OCI-LY3 (cell line): Measurements from ENCODE around the gene MYLK4.

Source experiments
- H2AFZ ChIP-seq: fragments of 200-600, 300-600 bp; shearing (Covaris generic); 2 replicates; pipeline ENCODE4 v1.6.0; 2014; ENCODE audit warnings: antibody characterized with exemption, low read depth, low read length
- H3K27ac ChIP-seq: fragments of 200-600, 300-600 bp; sonication (generic); 2 replicates; pipeline ENCODE4 v1.5.1; 2014; ENCODE audit warnings: mild to moderate bottlenecking, low read length, moderate library complexity, mixed read lengths
- H3K27me3 ChIP-seq: fragments of 200-600, 300-600 bp; sonication (generic); 2 replicates; pipeline ENCODE4 v1.6.1; 2014; ENCODE audit warnings: low read depth, low read length, mixed read lengths
- H3K36me3 ChIP-seq: fragments of 200-600, 300-600 bp; sonication (generic); replicated peaks from 2 replicates; pipeline ENCODE3; 2014; ENCODE audit warnings: low read depth, low read length, mixed read lengths
- H3K4me1 ChIP-seq: fragments of 300-600, 200-600 bp; sonication (generic); 2 replicates; pipeline ENCODE4 v1.6.1; 2014; ENCODE audit warnings: low read length, mixed read lengths
- H3K4me2 ChIP-seq: fragments of 200-600, 300-600 bp; sonication (generic); 2 replicates; pipeline ENCODE4 v1.6.1; 2014; ENCODE audit warnings: low read length, mixed read lengths
- H3K4me3 ChIP-seq: fragments of 300-600, 200-600 bp; sonication (generic); 2 replicates; pipeline ENCODE4 v1.5.1; 2014; ENCODE audit warnings: antibody characterized with exemption, mild to moderate bottlenecking, low read length, moderate library complexity
- H3K79me2 ChIP-seq: fragments of 300-600, 200-600 bp; shearing (Covaris generic); 2 replicates; pipeline ENCODE4 v1.6.1; 2014; ENCODE audit warnings: mild to moderate bottlenecking, low read length, mixed read lengths
- H3K9ac ChIP-seq: fragments of 300-600, 200-600 bp; shearing (Covaris generic); 2 replicates; pipeline ENCODE4 v1.6.0; 2014; ENCODE audit warnings: mild to moderate bottlenecking, low read length, moderate library complexity
- H3K9me3 ChIP-seq: fragments of 200-600, 300-600 bp; shearing (Covaris generic); 2 replicates; pipeline ENCODE4 v1.6.1; 2014; ENCODE audit warnings: low read length, mixed read lengths; ENCODE audit not compliant: insufficient read depth
- H4K20me1 ChIP-seq: fragments of 200-600, 300-600 bp; sonication (generic); 2 replicates; pipeline ENCODE4 v1.6.1; 2016; ENCODE audit warnings: low read length, mixed read lengths; ENCODE audit not compliant: insufficient read depth
- CTCF ChIP-seq: fragments of 200-600, 300-600 bp; sonication (generic); IDR thresholded peaks from 2 replicates; pipeline ENCODE4 v1.5.1; 2014; ENCODE audit warnings: antibody characterized with exemption, low read length, low read depth
- EZH2phosphoT487 ChIP-seq: fragments of 200-600 bp; shearing (Covaris generic); IDR thresholded peaks from 2 replicates; pipeline ENCODE4 v1.6.1; 2018; ENCODE audit warnings: antibody characterized with exemption, mixed run types, low read depth

Gene MYLK4

GRCh38 chr6:2739335-2739734, 11.4 kb downstream of the MYLK4 start:
- H3K27ac ChIP-seq, result no peak overlapping the region
- peaks cover 6% of the 10 kb centered on the region; the same call in 1 of the 2 replicates for H3K4me1 ChIP-seq
- TF ChIP-seq EZH2phosphoT487 (no peak), CTCF (no peak)
- H3K79me2 ChIP-seq, result no peaks in the 10 kb centered on the region
- no peaks in the 10 kb centered on the region for H3K27me3 ChIP-seq
- H2AFZ ChIP-seq, result no peak overlapping the region
- no peak overlapping the region for H3K4me3 ChIP-seq
- H3K9me3 ChIP-seq, result no peaks in the 10 kb centered on the region
- no peak overlapping the region for H3K4me2 ChIP-seq
- H3K36me3 ChIP-seq, result no peaks in the 10 kb centered on the region
- no peak overlapping the region for H3K9ac ChIP-seq
- H4K20me1 ChIP-seq, result no peaks in the 10 kb centered on the region

GRCh38 chr6:2738373-2738979, 12.2 kb downstream of the MYLK4 start:
- Histone ChIP-seq H3K4me3 (no peak overlapping the region), H3K79me2 (no peaks in the 10 kb centered on the region), H3K4me2 (no peak overlapping the region), H4K20me1 (no peaks in the 10 kb centered on the region), H3K36me3 (no peaks in the 10 kb centered on the region), H3K27me3 (no peaks in the 10 kb centered on the region), H2AFZ (no peak overlapping the region), H3K27ac (no peak overlapping the region), H3K9ac (no peak overlapping the region), H3K4me1 (peaks cover 12% of the 10 kb centered on the region), H3K9me3 (no peaks in the 10 kb centered on the region)
- no peak for TF ChIP-seq EZH2phosphoT487
- peak; percentile 73 for TF ChIP-seq CTCF

GRCh38 chr6:2737885-2738284, 12.8 kb downstream of the MYLK4 start:
- H3K4me2 ChIP-seq, result no peak overlapping the region
- H3K36me3 ChIP-seq, result no peaks in the 10 kb centered on the region
- no peak overlapping the region for H3K4me3 ChIP-seq
- H2AFZ ChIP-seq, result no peak overlapping the region
- H4K20me1 ChIP-seq, result no peaks in the 10 kb centered on the region
- TF ChIP-seq EZH2phosphoT487 (no peak), CTCF (no peak)
- no peak overlapping the region for H3K27ac ChIP-seq
- peaks cover 17% of the 10 kb centered on the region for H3K4me1 ChIP-seq
- no peaks in the 10 kb centered on the region for H3K9me3 ChIP-seq
- H3K9ac ChIP-seq, result no peak overlapping the region
- H3K79me2 ChIP-seq, result no peaks in the 10 kb centered on the region
- no peaks in the 10 kb centered on the region for H3K27me3 ChIP-seq

GRCh38 chr6:2734488-2735166, 16.1 kb downstream of the MYLK4 start:
- no peaks in the 10 kb centered on the region for H3K36me3 ChIP-seq
- no peaks in the 10 kb centered on the region for H3K27me3 ChIP-seq
- no peak overlapping the region for H2AFZ ChIP-seq
- no peaks in the 10 kb centered on the region for H3K79me2 ChIP-seq
- no peak overlapping the region for H3K4me3 ChIP-seq
- no peak overlapping the region for H3K9ac ChIP-seq
- H3K4me1 ChIP-seq, result peaks cover 22% of the 10 kb centered on the region
- H4K20me1 ChIP-seq, result no peaks in the 10 kb centered on the region
- no peaks in the 10 kb centered on the region for H3K9me3 ChIP-seq
- no peak for TF ChIP-seq CTCF
- TF ChIP-seq EZH2phosphoT487, result no peak
- H3K4me2 ChIP-seq, result no peak overlapping the region
- no peak overlapping the region for H3K27ac ChIP-seq
